RWPE2 (cell line): ENCODE measurements around the gene NSF.

Experiments
- ATAC-seq: fragments of 200-7000 bp; cut with Tn5 transposase; 3 replicates; pipeline ENCODE4 v1.9.1; 2021; ENCODE audit warnings: low read depth
- DNase-seq: peaks from one replicate; pipeline ENCODE4 v3.0.0-alpha.2; 2020; ENCODE audit warnings: low spot score
- H3K27ac ChIP-seq: fragments of 450-650 bp; 2 replicates; pipeline ENCODE4 v1.5.1; 2017; ENCODE audit warnings: mild to moderate bottlenecking; ENCODE audit not compliant: poor library complexity, severe bottlenecking
- H3K27me3 ChIP-seq: fragments of 250-450 bp; sonication (Bioruptor Pico); 2 replicates; pipeline ENCODE4 v1.5.1; 2021; ENCODE audit warnings: mild to moderate bottlenecking, moderate library complexity; ENCODE audit not compliant: insufficient read depth, poor library complexity, severe bottlenecking
- H3K36me3 ChIP-seq: fragments of 250-450 bp; sonication (Bioruptor Pico); 2 replicates; pipeline ENCODE4 v1.5.1; 2020; ENCODE audit warnings: low read depth, mild to moderate bottlenecking, moderate library complexity
- H3K4me1 ChIP-seq: fragments of 250-450 bp; sonication (Bioruptor Pico); 2 replicates; pipeline ENCODE4 v1.5.1; 2021; ENCODE audit warnings: mild to moderate bottlenecking, moderate library complexity; ENCODE audit not compliant: insufficient read depth, poor library complexity, severe bottlenecking
- H3K4me3 ChIP-seq: fragments of 250-450 bp; sonication (Bioruptor Pico); 2 replicates; pipeline ENCODE4 v1.5.1; 2021; ENCODE audit warnings: mild to moderate bottlenecking, moderate library complexity; ENCODE audit not compliant: severe bottlenecking
- H3K9me3 ChIP-seq: fragments of 250-450 bp; sonication (Bioruptor Pico); 2 replicates; pipeline ENCODE4 v1.5.1; 2021; ENCODE audit warnings: mild to moderate bottlenecking, moderate library complexity; ENCODE audit not compliant: severe bottlenecking
- TF ChIP-seq, protein P1 (sequence below): fragments of 450-650 bp; IDR thresholded peaks from one replicate; pipeline ENCODE4 v1.5.1; 2017; ENCODE audit warnings: mild to moderate bottlenecking, moderate library complexity; ENCODE audit not compliant: poor library complexity, severe bottlenecking

Gene NSF

DNA sequence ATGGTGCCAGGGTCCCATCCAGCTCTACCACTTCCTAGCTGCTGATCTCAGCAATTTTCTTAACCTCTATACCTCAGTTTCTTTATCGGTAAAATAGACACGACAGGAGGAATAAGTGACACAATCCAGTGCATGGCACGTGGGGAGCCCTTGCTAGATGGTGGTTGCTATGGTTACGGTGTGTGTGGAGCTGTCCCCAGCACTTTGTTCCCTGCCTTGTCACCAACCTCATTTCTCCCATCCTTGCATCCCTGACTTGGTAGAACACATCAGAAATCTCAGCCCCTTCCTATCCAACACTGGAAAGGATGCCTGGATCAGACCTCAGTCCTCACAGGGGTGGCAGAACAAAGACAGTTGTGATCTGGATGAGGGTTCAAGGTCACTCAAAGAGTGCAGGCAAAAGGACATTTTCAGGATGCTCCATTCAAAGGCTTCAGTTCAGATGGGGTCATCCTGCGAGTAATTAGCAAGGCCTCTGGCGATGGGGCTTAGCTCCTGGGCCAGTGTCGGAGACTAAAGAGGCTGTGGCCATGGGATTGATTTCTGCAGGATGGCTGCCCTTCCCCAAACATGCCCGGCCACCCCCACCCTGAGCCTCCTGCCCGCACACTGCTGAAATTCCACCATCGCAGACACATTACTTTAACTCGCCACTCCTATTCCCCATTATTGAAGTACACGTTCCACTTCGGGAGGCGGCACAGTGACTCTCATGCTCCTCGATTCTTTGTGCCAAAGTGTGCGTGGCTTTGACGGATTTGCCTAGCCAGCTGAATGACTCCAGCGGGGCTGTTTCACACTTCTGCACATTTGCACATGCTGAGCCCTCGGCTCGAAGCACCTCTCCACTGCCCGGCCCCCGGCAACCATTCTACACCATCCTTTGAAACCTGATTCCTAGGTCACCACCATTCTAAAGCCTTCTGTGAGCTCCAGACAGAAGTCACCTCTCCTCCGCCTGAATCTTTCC lies 187.8 kb downstream of the NSF start:
- TF ChIP-seq, protein P1, sequence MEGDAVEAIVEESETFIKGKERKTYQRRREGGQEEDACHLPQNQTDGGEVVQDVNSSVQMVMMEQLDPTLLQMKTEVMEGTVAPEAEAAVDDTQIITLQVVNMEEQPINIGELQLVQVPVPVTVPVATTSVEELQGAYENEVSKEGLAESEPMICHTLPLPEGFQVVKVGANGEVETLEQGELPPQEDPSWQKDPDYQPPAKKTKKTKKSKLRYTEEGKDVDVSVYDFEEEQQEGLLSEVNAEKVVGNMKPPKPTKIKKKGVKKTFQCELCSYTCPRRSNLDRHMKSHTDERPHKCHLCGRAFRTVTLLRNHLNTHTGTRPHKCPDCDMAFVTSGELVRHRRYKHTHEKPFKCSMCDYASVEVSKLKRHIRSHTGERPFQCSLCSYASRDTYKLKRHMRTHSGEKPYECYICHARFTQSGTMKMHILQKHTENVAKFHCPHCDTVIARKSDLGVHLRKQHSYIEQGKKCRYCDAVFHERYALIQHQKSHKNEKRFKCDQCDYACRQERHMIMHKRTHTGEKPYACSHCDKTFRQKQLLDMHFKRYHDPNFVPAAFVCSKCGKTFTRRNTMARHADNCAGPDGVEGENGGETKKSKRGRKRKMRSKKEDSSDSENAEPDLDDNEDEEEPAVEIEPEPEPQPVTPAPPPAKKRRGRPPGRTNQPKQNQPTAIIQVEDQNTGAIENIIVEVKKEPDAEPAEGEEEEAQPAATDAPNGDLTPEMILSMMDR: no peak
- ATAC-seq (no peak), DNase-seq (no peak)
- Histone ChIP-seq H3K4me1 (no peaks in the 10 kb centered on the region), H3K27ac (no peak overlapping the region), H3K36me3 (no peaks in the 10 kb centered on the region), H3K27me3 (no peaks in the 10 kb centered on the region), H3K4me3 (no peak overlapping the region), H3K9me3 (no peaks in the 10 kb centered on the region)

DNA sequence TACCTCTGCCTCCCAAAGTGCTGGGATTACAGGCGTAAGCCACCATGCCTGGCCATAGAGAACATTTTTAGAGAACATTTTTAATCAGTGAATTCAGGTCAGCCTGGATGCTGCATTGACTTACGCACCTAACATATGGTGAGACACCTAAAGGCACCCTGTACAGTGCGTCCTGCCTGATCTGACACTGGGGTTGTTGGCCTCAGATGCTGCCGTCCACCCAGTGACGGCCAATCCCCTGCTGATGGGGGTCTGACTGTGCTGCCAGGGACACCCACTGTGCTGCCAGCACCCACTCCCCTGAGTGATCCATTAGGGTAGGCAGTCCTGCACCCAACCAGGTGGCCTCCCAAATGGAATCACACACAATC lies 189.5 kb downstream of the NSF start:
- no peak for DNase-seq
- TF ChIP-seq, protein P1: no peak
- Histone ChIP-seq H3K27me3 (no peaks in the 10 kb centered on the region), H3K4me1 (no peaks in the 10 kb centered on the region), H3K4me3 (no peak overlapping the region), H3K36me3 (no peaks in the 10 kb centered on the region), H3K27ac (no peak overlapping the region), H3K9me3 (no peaks in the 10 kb centered on the region)
- no peak for ATAC-seq

DNA sequence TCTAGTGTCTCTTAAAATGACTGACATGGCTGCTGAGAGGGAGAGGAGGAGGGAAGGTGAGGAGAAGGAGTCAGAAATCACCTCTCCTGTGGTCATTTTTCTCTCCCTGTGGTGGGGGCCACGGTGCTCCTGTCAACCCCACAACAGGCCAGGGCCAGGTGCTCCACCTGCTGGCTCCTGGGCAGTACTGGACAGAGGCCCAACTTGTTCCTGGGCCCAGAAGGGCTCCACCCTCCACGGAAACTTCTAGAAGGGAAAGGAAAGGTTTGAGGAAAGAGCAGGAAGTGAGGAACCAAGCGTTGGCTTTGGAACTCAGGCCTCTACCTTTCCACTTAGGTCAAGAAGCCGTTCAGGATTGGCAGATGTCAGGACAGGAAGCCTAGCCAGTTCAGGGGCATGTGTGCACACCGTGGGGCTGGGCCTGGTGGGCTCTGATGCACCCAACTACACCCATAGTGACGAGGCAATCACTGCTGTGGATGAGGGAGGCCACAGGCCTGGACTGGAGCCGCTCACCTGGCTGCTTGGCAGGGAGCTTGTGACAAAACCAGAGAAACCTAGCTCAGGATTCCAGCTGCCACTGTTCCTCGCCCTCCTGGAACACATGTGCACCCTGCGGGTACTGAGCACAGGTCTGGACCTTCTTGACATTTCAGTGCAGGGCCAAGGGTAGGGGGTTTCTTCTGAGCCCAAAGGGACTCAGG lies 191.9 kb downstream of the NSF start:
- H3K36me3 ChIP-seq: no peaks in the 10 kb centered on the region
- DNase-seq: no peak
- H3K4me3 ChIP-seq: no peak overlapping the region
- no peak overlapping the region for H3K27ac ChIP-seq
- H3K9me3 ChIP-seq: no peaks in the 10 kb centered on the region
- TF ChIP-seq, protein P1: peak; percentile 91
- ATAC-seq: peak; percentile 84
- H3K27me3 ChIP-seq: no peaks in the 10 kb centered on the region
- no peaks in the 10 kb centered on the region for H3K4me1 ChIP-seq

DNA sequence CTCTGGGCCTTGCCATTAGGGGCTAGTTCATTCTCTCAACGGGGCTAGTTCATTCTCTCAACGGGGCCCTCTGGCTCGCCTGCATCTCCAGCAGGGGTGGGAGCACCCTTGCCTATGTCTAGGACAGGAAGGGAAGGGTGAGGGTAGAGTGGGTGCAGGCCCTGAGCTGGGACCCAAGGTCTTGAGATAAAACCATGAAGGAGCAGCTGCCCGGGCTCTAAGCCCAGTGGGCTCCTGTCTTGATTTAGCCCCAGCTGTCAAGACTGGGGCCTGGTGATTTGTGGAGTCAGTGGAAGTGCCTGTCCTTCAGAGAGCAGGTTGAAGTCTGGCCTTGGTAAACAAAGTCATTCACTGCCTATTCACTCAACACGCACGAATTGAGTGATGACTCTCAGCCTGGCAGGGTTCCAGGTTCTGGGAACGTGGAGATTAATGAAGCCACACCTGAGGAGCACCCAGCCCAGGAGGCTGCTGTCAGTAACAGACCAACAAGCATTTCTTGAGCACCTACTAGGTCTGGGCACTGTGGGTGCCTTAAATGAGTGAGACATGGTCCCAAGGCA lies 192.6 kb downstream of the NSF start:
- ATAC-seq (0 out of 3 replicates have a peak, but pooled peaks have one; percentile 19), DNase-seq (no peak)
- H3K36me3 ChIP-seq: no peaks in the 10 kb centered on the region
- no peak overlapping the region for H3K27ac ChIP-seq
- no peaks in the 10 kb centered on the region for H3K27me3 ChIP-seq
- H3K4me3 ChIP-seq: no peak overlapping the region
- H3K9me3 ChIP-seq: no peaks in the 10 kb centered on the region
- H3K4me1 ChIP-seq: no peaks in the 10 kb centered on the region
- TF ChIP-seq, protein P1: no peak
